GM15510 (cell line): ENCODE results near the gene SLC15A5.

Experiments used
- POLR2A ChIP-seq: IDR thresholded peaks from 3 replicates; pipeline ENCODE4 v1.6.1; 2011; ENCODE audit warnings: borderline replicate concordance; ENCODE audit not compliant: insufficient read length; ENCODE audit errors: extremely low read depth

Gene SLC15A5

GRCh38 chr12:16277585-16277984 lies at the start of gene SLC15A5:
Gene SLC15A5 (minus strand): TSS chr12:16277685. CDS start chr12:16277685, 0 bp downstream.
- no peak for TF ChIP-seq POLR2A

- TF ChIP-seq POLR2A, result no peak
Observed at GRCh38 chr12:16325426-16325825, 47.9 kb upstream of the SLC15A5 start.

GRCh38 chr12:16324772-16325171 lies 47.3 kb upstream of the SLC15A5 start:
- no peak for TF ChIP-seq POLR2A

GRCh38 chr12:16324272-16324671 lies 46.8 kb upstream of the SLC15A5 start:
- TF ChIP-seq POLR2A, result no peak

- no peak for TF ChIP-seq POLR2A
Observed at GRCh38 chr12:16323638-16324037, 46.2 kb upstream of the SLC15A5 start.

- no peak for TF ChIP-seq POLR2A
Observed at GRCh38 chr12:16323010-16323409, 45.5 kb upstream of the SLC15A5 start.

- TF ChIP-seq POLR2A, result no peak
Observed at GRCh38 chr12:16310934-16311333, 33.4 kb upstream of the SLC15A5 start.

- no peak for TF ChIP-seq POLR2A
Observed at GRCh38 chr12:16307856-16308475, 30.5 kb upstream of the SLC15A5 start.

- TF ChIP-seq POLR2A, result no peak
Observed at GRCh38 chr12:16303939-16304338, 26.5 kb upstream of the SLC15A5 start.

GRCh38 chr12:16300736-16301135 lies 23.3 kb upstream of the SLC15A5 start:
- TF ChIP-seq POLR2A, result no peak

- TF ChIP-seq POLR2A, result no peak
Observed at GRCh38 chr12:16300122-16300521, 22.6 kb upstream of the SLC15A5 start.

GRCh38 chr12:16299403-16299802 lies 21.9 kb upstream of the SLC15A5 start:
- TF ChIP-seq POLR2A, result no peak

- TF ChIP-seq POLR2A, result no peak
Observed at GRCh38 chr12:16297521-16297920, 20.0 kb upstream of the SLC15A5 start.

- TF ChIP-seq POLR2A, result no peak
Observed at GRCh38 chr12:16294376-16294956, 17.0 kb upstream of the SLC15A5 start.

- TF ChIP-seq POLR2A, result no peak
Observed at GRCh38 chr12:16291032-16291431, 13.5 kb upstream of the SLC15A5 start.

- TF ChIP-seq POLR2A, result no peak
Observed at GRCh38 chr12:16285586-16285985, 8.1 kb upstream of the SLC15A5 start.
